DMS114 treated with DMSO at 0.1 percent for 48 hours (cell line): ENCODE data around the gene PLA1A.
"Not testable (repeated sequence)": the region's sequence is repeated elsewhere in the genome, so short reads cannot be mapped to it uniquely, and the experiment has no call there.

Source experiments
- DNase-seq: peaks from one replicate; lab custom pipeline; 2025; ENCODE audit not compliant: unreplicated experiment; lab: John Stamatoyannopoulos, UW

Gene PLA1A

GRCh38 chr3:119575507-119575906 is 22.2 kb upstream of the PLA1A start:
- DNase-seq = no peak

GRCh38 chr3:119579366-119580066 is 18.2 kb upstream of the PLA1A start, which contains the start of gene ADPRH:
Gene ADPRH, plus strand, starts transcription at chr3:119579492. Its CDS starts 2,678 bp downstream, at chr3:119582170.
- peak; percentile 25 for DNase-seq

GRCh38 chr3:119580067-119580760 is 17.5 kb upstream of the PLA1A start:
- no peak for DNase-seq

- DNase-seq = no peak
Observed at GRCh38 chr3:119582178-119582577, 15.5 kb upstream of the PLA1A start.

- no peak for DNase-seq
Observed at GRCh38 chr3:119585208-119585607, 12.5 kb upstream of the PLA1A start.

GRCh38 chr3:119585856-119586570 is 11.7 kb upstream of the PLA1A start:
- DNase-seq = no peak

- no peak for DNase-seq
Observed at GRCh38 chr3:119586733-119587172, 10.9 kb upstream of the PLA1A start.

- DNase-seq = no peak
Observed at GRCh38 chr3:119588112-119588511, 9.6 kb upstream of the PLA1A start.

- no peak for DNase-seq
Observed at GRCh38 chr3:119589102-119589773, 8.4 kb upstream of the PLA1A start.

- DNase-seq = no peak
Observed at GRCh38 chr3:119590706-119591105, 7.0 kb upstream of the PLA1A start.

GRCh38 chr3:119592861-119593260 is 4.8 kb upstream of the PLA1A start:
- no peak for DNase-seq

GRCh38 chr3:119594066-119594465 is 3.6 kb upstream of the PLA1A start:
- no peak for DNase-seq

GRCh38 chr3:119594929-119595328 is 2.8 kb upstream of the PLA1A start:
- DNase-seq = not testable (repeated sequence)

- no peak for DNase-seq
Observed at GRCh38 chr3:119595639-119596334, 1.9 kb upstream of the PLA1A start.

- DNase-seq = no peak
Observed at GRCh38 chr3:119596398-119596797, 1.3 kb upstream of the PLA1A start.

GRCh38 chr3:119598410-119599098 is 869 bp downstream of the PLA1A start:
- DNase-seq = no peak

- DNase-seq = no peak
Observed at GRCh38 chr3:119599558-119600174, 2.0 kb downstream of the PLA1A start.

- DNase-seq = no peak
Observed at GRCh38 chr3:119600732-119601131, 3.0 kb downstream of the PLA1A start.

GRCh38 chr3:119601154-119601553 is 3.5 kb downstream of the PLA1A start:
- DNase-seq = no peak

- DNase-seq = no peak
Observed at GRCh38 chr3:119602676-119603075, 5.0 kb downstream of the PLA1A start.
